ENCODE data around the gene ANKRD45. TPM values are rescaled to one million over a fixed set of nuclear protein-coding genes. Genes with fewer than 3 reads are reported as not detected.

Gene ANKRD45
- total RNA-seq, 1 experiment from 2014 or later = 0.31 TPM

GRCh38 chr1:173717238-173717637 is 47.6 kb upstream of the ANKRD45 start:
- no peak overlapping the region for H2BK120ac ChIP-seq (ENCODE audit: low read depth, low read length, poor library complexity, severe bottlenecking)
- Mint-ChIP-seq H3K9me3 (no peaks in the 10 kb centered on the region), H3K4me3 (no peak overlapping the region), H3K27me3 (ENCODE audit: low read depth) (peaks cover 18% of the 10 kb centered on the region), H3K4me1 (peaks cover 3 to 9% of the 10 kb centered on the region in 2 experiments), H3K36me3 (ENCODE audit: insufficient read depth in 1 of 3, low read depth in 3 of 3) (peaks cover 0 to 9% (median 2%) of the 10 kb centered on the region in 3 experiments; a peak in 4 of 7 replicates), H3K27ac (no peak overlapping the region)
- no peak overlapping the region for H2AK5ac ChIP-seq (ENCODE audit: insufficient read length, low read length)
- no peak overlapping the region for H3K23ac ChIP-seq (ENCODE audit: insufficient read length, low read depth, low read length)
- no peaks in the 10 kb centered on the region for H4K20me1 ChIP-seq (ENCODE audit: control insufficient read depth, insufficient read depth, insufficient read length)
- no peaks in the 10 kb centered on the region for H3K4me1 ChIP-seq (ENCODE audit: insufficient read depth, low read length)
- no peaks in the 10 kb centered on the region for H3K9me3 ChIP-seq (ENCODE audit: control insufficient read depth, low read depth, low read length)
- H2AFZ ChIP-seq (ENCODE audit: low read length) = no peak overlapping the region
- no peak overlapping the region for H3K4ac ChIP-seq (ENCODE audit: low read depth, low read length)
- no peak overlapping the region for H3K27ac ChIP-seq (ENCODE audit: insufficient read length, low read depth, low read length)
- H3K4me2 ChIP-seq (ENCODE audit: insufficient read depth, insufficient read length, low read length) = no peak overlapping the region
- peaks cover 2% of the 10 kb centered on the region; the same call in 1 of the 2 replicates for H3K79me2 ChIP-seq (ENCODE audit: insufficient read depth, low read length)
- H3T11ph ChIP-seq (ENCODE audit: low read length) = no peak overlapping the region
- TF ChIP-seq CTCF (conservative IDR thresholded peaks at IDR 0.05) = no peak
- no peak for DNase-seq
- H3K14ac ChIP-seq (ENCODE audit: insufficient read depth, low read length) = no peak overlapping the region
- H4K8ac ChIP-seq (replicated peaks; ENCODE audit: insufficient read length, low read depth, low read length) = no peak overlapping the region
- H3K23me2 ChIP-seq (ENCODE audit: insufficient read length, low read depth, low read length, poor library complexity, severe bottlenecking) = no peaks in the 10 kb centered on the region
- no peaks in the 10 kb centered on the region for H3K79me1 ChIP-seq (ENCODE audit: insufficient read depth, low read depth, low read length, poor library complexity, severe bottlenecking)
- H3K56ac ChIP-seq (ENCODE audit: insufficient read length, low read depth, low read length) = no peak overlapping the region
- no peak overlapping the region for H2BK15ac ChIP-seq (ENCODE audit: low read depth, low read length)
- no peaks in the 10 kb centered on the region; the same call in 1 of the 2 replicates for H3K27me3 ChIP-seq (ENCODE audit: insufficient read depth, low read length)
- no peak overlapping the region for H4K5ac ChIP-seq (ENCODE audit: insufficient read length, low read depth, low read length)
- no peak overlapping the region for H4K91ac ChIP-seq (ENCODE audit: insufficient read length, low read depth, low read length)
- no CpG with 5 or more reads among the region's 2 CpGs for WGBS (ENCODE audit: extremely low coverage, insufficient read length, low lambda C conversion rate)
- H3K9ac ChIP-seq (ENCODE audit: extremely low read depth, insufficient read length, low read length) = no peak overlapping the region
- H2BK5ac ChIP-seq (ENCODE audit: insufficient read length, low read length) = no peak overlapping the region
- no peak overlapping the region for H2BK12ac ChIP-seq (ENCODE audit: insufficient read length, low read depth, low read length)
- H3K18ac ChIP-seq (ENCODE audit: insufficient read length, low read depth, low read length) = no peak overlapping the region
- H2BK20ac ChIP-seq (ENCODE audit: low read depth, low read length, poor library complexity, severe bottlenecking) = no peak overlapping the region

Data from H9 (cell line).